CD4-positive, alpha-beta T cell treated with Interleukin-2 at 100 ng/mL for 4 hours (primary cell): Measurements from ENCODE around the gene SFMBT2.

Experiments used
- DNase-seq: peaks from one replicate; pipeline ENCODE4 v3.0.0-alpha.2; 2020; ENCODE audit warnings: low spot score

SFMBT2 gene

DNA sequence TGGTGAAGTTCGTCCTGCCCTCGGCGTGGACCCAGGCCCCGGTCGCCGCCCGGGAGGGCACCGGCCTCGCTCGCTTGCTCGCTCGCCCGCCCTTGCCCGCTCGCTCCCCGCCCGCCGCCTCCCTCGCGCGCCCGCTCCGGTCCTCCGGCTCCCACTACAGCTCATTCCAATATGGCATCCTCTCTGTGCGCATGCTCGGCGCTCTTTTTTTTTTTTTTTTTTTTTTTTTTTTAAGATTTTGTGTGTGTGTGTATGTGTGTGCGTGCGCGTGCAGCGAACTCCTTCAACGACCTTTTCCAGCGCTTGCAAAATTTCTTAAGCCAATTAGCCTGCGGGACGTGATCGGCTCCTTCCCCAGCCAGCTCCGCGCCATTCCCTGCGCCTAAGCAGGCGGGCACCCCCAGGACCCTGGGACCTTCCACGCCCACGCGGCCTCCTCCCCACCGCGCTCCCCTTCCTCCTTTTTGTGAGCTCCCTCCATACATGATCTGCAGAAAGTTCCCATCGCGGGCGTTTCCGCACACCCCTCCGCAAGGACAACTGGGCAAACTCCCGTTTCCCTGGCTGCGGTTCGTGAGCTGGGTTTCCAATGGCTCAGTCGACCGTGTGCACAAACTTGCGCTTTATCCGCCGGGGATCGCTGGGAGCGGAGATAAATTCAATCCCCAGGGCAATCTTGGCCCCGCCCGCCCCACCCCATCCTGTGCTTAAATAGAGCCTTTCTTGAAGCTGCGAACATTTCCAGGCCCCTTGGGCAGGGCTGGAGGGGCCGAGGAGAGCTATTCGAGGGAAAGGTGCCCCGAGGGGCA lies at the start of gene SFMBT2:
TSS of gene SFMBT2 (minus strand) at position 173 of the 809 bp plus-strand sequence. CDS start 29,136 bp downstream, outside the sequence.
- peak; percentile 66 for DNase-seq

DNA sequence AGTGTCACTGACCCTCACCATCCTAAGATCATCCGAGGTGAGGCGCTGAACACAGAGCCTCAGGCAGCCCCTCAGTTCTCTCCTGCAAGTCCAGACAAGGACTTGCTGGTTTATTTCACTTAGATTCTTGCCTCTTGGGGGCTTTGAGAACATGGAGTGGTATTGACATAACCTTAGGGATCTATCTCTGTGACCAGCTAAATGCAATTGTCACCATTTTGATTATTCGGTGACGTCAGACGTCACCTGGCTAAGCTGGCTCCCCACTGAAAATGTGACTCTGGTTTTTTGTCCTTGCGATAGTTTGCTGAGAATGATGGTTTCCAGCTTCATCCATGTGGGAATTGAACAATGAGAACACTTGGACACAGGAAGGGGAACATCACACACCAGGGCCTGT lies 49.2 kb upstream of the SFMBT2 start:
- no peak for DNase-seq

DNA sequence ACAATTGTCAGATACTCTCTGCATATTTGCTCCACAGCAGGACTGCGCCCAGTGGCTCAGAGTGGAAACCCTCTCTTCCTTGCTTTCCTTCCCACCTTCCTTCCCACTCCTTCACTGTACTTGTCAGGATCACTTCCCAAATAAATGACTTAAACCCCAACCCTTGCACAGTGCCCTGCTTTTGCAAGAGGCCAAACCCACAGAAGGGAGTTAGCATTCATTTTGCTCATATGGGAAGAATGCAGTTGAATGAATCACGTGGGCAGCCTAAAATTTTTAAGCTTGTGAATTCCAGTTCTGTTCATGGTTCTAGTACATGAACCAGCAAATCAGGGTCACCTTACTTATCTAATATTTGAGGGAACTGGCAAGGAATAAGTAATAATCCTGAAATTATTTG lies 47.7 kb upstream of the SFMBT2 start:
- no peak for DNase-seq

DNA sequence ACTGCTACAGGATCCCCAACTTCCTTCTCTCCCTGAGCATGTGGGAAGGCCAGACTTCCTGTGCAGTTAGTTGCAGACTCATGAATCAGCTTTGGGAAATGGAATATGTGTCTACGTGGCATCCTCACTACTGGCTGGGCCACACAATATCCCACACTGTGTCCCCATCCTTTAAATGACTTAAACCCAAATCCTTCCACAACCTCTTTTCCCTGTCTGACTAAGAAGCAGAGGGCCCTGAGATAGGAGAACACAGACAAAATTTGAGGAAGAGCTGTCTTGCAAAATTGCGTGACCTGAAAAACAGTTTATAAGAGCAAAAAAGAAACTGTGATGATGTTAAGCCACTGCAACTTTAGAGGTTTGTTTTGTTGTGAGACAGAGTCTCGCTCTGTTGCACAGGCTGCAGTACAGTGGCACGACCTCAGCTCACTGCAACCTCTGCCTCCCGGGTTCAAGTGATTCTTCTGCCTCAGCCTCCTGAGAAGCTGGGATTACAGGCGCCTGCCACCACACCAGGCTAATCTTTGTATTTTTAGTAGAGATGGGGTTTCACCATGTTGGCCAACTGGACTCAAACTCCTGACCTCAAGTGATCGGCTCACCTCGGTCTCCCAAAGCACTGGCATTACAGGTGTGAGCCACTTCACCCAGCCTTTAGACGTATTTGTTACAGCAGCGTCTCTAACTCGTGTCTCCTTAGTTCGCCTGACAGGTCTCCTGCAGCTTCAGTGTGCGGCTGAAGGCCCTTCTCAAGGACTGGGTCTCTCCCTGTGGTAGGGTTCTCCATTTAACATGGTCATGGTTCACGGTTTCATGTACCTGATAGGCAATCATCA lies 46.9 kb upstream of the SFMBT2 start:
- no peak for DNase-seq

DNA sequence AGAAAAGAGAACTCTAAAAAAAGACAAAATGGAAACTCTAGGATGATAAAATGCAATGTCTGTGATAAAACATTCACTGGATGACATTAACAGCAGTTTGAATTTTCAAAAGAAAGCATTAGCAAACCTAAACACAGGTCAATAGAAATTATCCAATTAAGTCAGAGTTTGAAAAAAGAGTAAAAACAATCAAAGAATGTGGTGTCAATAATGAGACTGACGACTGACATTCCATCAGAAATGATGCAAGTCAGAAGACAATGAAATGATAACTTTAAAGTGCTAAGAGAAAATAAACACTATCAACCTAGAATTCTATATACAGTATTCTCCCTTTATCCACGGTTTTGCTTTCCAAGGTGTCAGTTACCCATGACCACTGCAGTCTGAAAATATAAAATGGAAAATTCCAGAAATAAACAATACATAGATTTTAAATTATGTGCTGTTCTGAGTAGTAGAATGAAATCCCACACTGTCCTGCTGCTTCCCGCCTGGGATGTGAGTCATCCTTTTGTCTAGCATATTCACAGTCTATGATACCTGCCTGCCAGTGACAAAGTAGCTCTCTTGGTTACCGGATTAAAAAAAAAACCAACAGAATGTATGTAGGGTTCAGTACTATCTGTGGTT lies 38.3 kb upstream of the SFMBT2 start:
- no peak for DNase-seq

DNA sequence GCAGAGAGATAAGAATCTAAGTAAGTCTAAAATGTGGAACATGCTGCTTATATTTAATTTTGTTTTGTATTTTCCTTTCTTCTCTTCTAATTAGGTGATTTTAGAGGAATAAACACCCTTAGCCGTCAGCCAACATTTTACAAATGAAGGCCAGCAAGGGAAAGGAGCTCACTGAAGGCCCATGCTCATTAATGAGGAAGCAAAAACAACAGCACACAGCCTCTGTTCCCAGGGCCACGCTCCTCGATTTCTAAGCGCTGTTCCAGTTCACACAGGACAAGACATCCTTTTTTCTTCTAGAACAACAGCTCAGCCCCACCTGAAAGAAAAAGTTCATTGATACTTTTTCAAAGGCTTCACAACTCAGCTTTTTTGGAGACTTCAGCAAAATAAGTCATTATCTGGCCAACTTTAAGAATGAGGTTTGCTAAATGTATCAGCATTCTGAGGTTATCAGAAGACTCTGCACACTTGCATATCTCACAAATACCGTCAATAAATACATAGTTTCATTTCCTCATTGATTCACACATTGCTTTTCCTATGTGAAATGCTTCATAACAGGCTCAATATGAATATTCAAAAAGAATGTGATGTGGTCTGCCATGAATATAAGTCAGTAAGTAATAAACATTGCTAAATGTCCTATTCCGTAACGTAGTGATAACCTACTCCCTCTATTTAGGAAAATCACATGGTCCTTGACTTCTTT lies 34.8 kb upstream of the SFMBT2 start:
- no peak for DNase-seq

DNA sequence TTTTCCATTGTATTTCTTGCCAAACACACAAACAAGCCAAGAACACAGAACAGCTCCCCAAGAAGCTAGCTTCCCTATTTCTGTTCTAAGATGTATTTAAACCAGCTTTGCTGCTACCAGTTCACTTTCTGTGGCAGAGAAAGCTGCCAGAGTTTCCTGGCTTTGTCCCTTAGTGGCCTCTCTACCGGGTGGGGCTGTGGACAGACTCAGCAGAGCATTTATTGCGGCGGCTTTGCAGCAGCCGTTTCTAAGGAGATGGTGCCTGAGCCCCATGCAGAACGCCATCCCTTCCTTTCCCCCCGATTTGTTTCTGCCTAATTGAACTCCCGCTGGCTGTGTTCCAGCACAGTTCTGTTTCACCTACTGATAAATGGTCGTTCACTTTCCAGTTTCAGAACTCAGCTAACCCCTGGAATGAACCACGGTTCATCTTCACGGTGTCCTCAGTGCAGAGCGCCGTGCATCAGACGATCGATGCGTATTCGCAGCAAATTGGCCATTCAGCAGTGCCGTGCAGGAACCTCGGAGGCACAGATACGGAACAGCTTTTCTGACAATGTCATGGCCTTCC lies 33.8 kb upstream of the SFMBT2 start:
- DNase-seq = no peak

DNA sequence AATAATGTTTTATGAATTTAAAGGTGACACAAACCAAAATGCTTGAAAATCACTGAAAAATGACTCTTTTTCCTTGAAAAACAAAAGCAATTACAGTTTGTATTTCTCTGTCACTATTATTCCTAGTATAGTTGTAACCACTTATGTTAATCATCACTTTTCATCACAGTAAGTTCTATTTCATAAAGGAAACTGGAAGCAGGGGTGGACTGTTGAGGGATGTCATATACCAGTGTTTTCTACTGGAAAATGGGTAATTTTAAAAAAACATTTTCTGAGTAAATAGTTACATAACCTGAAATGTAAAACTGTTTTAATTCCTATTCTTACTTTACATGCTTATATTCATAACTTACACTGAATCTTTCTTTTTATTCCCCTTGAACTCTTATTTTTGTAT lies 32.2 kb upstream of the SFMBT2 start:
- no peak for DNase-seq

DNA sequence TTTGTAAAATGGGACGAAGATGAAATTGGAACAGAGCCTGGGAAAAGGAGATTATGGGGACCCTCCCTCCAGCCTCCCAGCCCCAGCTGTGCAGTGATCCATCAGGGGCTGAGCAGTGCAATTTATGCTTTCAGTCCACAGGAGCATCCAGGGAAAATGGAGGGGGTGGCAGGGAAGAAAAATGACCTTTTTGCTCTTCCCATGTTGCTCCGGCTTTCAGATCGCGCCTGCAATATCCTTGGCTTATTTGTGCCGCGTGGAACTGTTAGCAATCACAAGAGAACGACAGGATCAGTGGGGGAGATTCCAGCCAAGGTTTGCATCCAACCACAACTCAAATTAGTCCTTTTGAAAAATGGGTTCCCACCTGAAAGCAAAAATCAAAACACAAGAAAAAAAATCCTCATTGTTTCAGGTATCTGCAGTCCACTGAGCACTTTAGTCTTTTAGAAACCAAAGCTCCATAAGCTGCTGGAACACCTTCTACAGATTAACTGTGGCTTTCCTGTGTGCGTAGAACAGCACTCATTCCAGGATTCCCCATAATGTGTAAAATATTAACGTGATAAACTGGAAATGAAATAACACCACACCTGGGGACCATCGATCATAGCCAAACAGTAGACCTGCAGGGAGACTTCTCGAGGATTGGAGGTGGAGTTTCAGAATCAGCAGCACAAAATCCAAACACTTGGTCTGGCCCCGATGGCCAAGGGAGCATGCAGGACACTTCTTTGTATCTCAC lies 30.7 kb upstream of the SFMBT2 start:
- DNase-seq = no peak

DNA sequence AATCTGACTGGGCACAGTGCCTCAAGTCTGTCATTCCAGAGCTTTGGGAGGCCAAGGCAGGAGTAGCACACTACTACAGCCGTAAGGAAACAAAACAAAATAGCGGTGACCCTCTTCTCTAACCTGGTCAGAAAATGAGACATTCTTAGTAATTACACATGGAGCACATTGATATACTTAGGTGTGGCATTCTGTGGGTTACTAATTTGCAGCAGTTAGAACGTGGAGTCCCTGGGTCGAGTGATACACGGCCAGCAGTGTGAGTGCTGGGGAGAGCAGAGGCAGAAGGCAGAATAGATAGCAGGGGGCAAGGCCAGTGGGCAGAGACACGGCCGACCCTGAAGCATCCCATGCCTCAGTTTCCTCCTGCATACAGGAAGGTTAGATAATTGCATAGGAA lies 28.9 kb upstream of the SFMBT2 start:
- DNase-seq = no peak

DNA sequence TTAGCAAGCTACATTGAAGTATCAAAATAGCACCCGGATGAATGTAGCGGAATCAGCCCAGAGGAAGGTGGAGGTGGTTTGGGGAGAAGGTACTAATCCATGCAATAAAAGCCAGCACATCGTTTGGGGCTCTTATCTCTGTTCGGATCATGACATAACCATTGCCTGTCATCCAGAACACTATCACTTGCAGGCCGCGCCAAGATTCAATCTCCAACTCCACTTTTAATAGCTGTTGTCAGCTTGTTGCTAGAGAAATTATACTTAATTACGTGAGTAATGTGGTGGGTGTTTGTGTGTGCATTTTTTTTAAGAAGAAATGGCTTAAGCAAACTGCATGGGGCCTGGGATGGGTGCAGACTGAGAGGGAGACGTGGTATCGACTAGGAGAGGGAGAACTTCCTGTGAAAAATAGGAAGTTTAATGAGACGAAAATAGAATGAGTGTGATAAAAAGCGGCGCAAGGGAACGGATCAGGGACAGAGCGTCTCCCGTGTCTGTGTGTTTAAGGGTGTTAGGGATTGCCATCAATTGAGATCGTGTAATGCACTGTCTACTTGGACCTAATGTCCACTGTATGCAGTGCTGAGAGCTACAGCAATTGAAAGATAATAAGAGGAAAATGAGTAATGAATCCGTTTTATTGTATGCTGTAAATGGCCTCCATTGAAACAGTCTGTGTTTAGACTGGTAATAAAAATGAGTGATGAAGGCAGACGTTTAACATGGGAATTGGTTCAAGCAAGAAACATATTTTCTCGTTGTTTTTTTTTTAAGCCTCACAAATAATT lies 27.6 kb upstream of the SFMBT2 start:
- DNase-seq = no peak

DNA sequence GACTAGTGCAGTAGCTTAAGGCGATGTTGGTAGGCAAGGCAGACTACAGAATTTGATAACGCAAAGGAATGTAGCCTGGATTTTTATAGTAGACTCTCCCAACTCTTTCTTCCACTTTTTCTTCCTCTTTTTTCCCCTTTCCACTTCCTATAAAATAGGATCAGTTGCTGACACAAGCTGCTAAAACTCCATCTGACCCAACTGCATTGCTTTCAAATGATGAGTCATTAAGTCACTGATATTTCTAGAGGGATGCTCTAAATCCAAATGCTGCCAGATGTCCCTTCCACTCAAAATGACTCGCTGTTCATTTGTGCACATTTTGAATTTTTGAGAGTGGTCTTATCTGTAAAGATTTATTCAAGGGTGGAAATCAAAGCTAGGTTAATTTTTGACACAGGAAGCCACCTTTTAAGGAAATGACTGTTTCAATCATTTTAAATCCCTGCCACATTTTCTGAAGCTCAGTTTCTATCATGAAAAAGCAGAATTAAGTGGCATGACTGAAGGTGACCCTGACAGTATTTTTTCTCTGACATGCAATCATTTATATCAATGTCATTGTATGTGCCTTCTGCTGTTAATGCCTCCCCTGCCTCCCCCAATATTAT lies 25.8 kb upstream of the SFMBT2 start:
- no peak for DNase-seq

DNA sequence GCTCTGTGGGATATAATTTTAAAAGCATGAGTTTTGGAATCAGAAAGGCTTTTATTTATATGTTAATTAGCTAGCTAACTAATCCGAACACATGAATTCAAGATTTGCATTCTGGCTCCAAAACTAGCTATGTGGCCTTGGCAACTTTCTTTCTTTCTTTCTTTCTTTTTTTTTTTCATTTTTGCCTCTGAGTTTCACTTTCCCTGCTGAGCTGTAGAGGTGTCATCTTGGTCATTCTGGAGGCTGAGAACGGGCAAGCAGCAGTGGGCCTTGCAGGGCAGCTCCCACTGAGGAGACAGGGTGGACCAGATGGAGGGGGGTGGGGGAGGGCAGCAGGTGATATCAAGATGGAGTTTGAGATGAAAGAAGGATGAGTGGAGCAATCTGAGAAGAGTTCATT lies 24.8 kb upstream of the SFMBT2 start:
- no peak for DNase-seq

DNA sequence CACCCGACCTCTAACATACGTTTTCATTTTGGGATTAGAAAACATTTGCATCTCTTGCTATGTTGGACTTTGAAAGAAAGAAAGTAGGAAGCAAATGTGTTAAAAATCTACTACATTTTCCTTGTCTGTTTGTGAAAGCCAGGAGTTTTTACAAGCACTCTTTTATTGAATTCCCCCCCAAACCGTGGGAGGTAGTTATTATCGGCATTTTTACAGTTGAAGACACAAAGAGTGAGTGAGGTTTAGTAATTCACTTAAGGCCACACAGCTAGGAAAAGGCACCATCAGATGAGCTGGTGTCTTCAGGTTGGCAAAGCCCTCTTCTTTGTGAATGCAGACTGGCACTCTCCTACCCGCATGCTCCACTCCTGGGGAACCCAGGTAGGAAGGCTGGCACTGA lies 23.5 kb upstream of the SFMBT2 start:
- no peak for DNase-seq

DNA sequence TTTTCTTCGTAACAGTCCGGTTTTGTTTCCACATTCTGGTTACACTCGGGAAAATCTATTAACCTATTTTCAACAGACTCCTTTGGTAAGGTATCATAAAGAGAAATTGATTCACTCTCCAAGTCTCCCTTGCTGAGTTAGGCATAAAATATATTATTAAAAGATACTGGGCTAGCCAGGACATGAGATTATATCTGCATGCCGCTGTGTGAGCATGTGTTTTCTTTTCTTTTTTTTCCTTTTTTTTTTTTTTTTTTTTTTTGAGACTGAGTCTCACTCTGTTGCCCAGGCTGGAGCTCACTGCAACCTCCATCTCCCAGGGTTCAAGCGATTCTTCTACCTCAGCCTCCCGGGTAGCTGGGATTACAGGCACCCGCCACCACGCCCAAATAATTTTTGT lies 23.0 kb upstream of the SFMBT2 start:
- DNase-seq = no peak

DNA sequence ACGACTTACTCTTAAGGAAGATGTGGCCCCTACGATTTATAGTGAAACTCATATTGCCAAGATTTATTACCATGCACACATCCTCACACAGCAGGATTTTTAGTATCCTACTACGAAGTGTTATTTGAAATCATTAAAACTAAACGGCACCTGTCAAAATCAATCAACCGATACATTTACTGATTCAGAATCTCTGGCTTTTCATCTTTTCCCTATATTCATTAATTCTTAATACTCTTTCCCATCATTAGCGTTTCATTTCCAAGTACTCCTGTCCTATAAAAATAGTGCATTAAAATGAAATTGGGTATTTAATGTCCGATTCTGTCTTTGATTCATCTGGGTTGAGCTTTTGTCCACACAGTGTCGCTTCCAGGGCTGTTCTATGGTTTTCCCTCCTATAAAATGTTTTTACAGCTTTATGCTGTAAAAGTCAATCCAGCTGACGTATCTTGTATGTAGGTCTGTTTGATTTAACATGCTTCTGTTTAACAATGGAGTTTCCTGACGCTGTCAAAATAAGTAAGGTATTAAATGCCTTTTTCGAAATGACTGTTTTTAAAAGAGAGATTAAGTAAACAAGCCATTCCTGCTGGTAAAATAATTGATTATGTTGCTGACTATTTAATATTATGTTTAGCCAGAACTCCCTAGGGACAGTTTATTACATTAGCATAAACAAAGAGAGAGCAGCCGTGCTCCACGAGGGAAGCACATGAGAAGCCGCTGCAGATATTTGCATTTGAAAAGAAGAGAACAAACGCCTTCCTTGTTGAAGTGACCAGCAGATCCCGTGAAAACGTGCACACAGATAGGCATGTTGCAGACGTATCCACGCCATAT lies 22.3 kb upstream of the SFMBT2 start:
- DNase-seq = no peak

DNA sequence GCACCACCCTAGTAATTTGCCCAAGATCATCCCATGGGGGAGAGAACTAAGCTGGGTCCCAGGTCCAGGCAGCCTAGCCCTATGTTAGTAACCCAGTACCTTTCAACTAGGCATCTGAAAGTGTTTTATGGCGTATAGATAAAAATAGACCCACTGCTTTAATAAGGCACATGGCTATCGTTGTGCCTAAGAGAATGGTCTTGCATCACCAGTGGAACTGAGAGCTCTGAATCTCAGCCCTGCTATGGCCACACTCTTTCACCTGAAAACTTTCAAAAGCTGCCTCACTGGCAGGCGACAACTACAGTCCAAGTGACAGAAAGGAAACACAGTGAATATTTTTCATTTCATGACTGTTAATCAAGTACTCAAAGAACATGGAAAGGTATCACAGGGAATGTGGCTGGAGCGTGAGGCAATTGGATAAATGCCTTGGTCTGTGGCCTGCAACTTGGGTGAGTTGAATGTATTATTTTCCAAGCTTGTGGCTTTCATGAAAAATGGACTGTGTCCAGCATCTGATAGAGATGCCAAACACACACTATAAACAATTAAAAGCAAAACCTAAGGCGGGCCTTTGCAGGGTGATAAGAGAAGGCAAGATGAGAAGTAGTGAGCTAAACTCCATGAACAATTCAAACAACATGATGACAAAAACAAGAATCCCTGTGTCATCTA lies 18.0 kb upstream of the SFMBT2 start:
- no peak for DNase-seq

DNA sequence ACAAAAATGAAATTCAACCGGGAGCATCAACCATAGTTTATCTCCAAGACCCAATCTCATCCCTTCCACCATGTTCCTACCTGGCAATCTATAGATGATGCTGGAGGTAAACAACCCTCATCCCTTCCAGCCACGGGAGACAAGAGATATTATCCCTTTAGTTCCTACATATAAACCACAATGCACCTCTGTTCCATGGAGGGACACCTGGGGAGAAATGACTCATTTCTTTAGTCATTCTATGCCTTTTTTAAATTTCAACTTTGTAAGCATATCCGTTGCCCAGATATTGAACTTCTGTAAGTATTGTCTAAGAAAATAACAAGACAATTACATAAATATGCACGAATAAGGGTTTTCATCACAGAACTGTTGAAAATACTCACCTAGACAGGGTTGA lies 15.5 kb upstream of the SFMBT2 start:
- no peak for DNase-seq
